ENCODE measurements around the gene DNTT.

Gene DNTT
- total RNA-seq: 0 reads per million in 2 donors

GRCh38 chr10:96304230-96304629 lies at the start of gene DNTT:
Gene DNTT (plus strand): TSS chr10:96304434. CDS start chr10:96304498, 64 bp downstream.
- DNase-seq: no peak

- DNase-seq: no peak
These were observed 49.3 kb upstream of the DNTT start for GRCh38 chr10:96254976-96255375.

- DNase-seq: no peak
These were observed 48.5 kb upstream of the DNTT start for GRCh38 chr10:96255549-96256333.

GRCh38 chr10:96257944-96258343 lies 46.3 kb upstream of the DNTT start:
- DNase-seq: no peak

- no peak for DNase-seq
These were observed 45.1 kb upstream of the DNTT start for GRCh38 chr10:96259150-96259549.

- no peak for DNase-seq
These were observed 44.2 kb upstream of the DNTT start for GRCh38 chr10:96260014-96260413.

GRCh38 chr10:96261132-96261531 lies 43.1 kb upstream of the DNTT start:
- DNase-seq: no peak

- DNase-seq: no peak
These were observed 42.3 kb upstream of the DNTT start for GRCh38 chr10:96261930-96262329.

GRCh38 chr10:96263176-96263575 lies 41.1 kb upstream of the DNTT start:
- DNase-seq: no peak

GRCh38 chr10:96263669-96264068 lies 40.6 kb upstream of the DNTT start:
- DNase-seq: no peak

GRCh38 chr10:96264938-96265337 lies 39.3 kb upstream of the DNTT start:
- DNase-seq: no peak

GRCh38 chr10:96266118-96266770 lies 38.0 kb upstream of the DNTT start:
- no peak for DNase-seq

- no peak for DNase-seq
These were observed 37.0 kb upstream of the DNTT start for GRCh38 chr10:96267234-96267705.

GRCh38 chr10:96268341-96268909 lies 35.8 kb upstream of the DNTT start:
- DNase-seq: no peak

GRCh38 chr10:96269438-96270300 lies 34.6 kb upstream of the DNTT start:
- DNase-seq: no peak

GRCh38 chr10:96270571-96270970 lies 33.7 kb upstream of the DNTT start:
- DNase-seq: no peak

- no peak for DNase-seq
These were observed 33.0 kb upstream of the DNTT start, which contains the start of gene BLNK for GRCh38 chr10:96271016-96271815. Gene BLNK (minus strand): TSS chr10:96271569. CDS start chr10:96271398, 171 bp downstream.

GRCh38 chr10:96272316-96273280 lies 31.6 kb upstream of the DNTT start:
- no peak for DNase-seq

- DNase-seq: no peak
These were observed 28.4 kb upstream of the DNTT start for GRCh38 chr10:96275685-96276418.

GRCh38 chr10:96276426-96276825 lies 27.8 kb upstream of the DNTT start:
- DNase-seq: no peak
